Kidney (tissue), 14 donors: Measurements from ENCODE around the gene RARA. TPM values are rescaled to one million over a fixed set of nuclear protein-coding genes. Genes with fewer than 3 reads are reported as not detected.

Experiments used
- DNase-seq, 5 donors: peaks; one replicate each; pipeline ENCODE4 v3.0.0-alpha.2; 2013 to 2020
- FAIRE-seq: peaks from 2 replicates; lab custom pipeline; 2012; peaks lifted over from hg19 to GRCh38; lab: Jason Lieb, UNC
- H3K27ac ChIP-seq, 2 donors: one replicate each; pipeline ENCODE4 v1.7.0; 2013; ENCODE audit warnings: low read depth in 2 of 2, low read length in 2 of 2, inconsistent platforms in 1 of 2
- H3K27me3 ChIP-seq: one replicate; pipeline ENCODE4 v1.7.1; 2013; ENCODE audit warnings: low read length, inconsistent platforms; ENCODE audit not compliant: control insufficient read depth, insufficient read depth
- H3K36me3 ChIP-seq, 3 donors: one replicate each; pipeline versions ENCODE4 v1.7.0 to v1.7.1; 2013; ENCODE audit warnings: low read length in 3 of 3, control low read depth in 1 of 3, inconsistent platforms in 1 of 3; ENCODE audit not compliant: insufficient read depth in 3 of 3, control insufficient read depth in 2 of 3
- H3K4me1 ChIP-seq, 3 donors: one replicate each; pipeline versions ENCODE4 v1.7.0 to v1.7.1; 2013; ENCODE audit warnings: low read length in 3 of 3, inconsistent platforms in 1 of 3, low read depth in 1 of 3; ENCODE audit not compliant: control insufficient read depth in 2 of 3, insufficient read depth in 2 of 3
- H3K4me3 ChIP-seq, 3 donors: one replicate each; pipeline versions ENCODE4 v1.7.0 to v1.8.1; 2013; ENCODE audit warnings: low read length in 3 of 3, control low read depth in 1 of 3, inconsistent platforms in 1 of 3
- H3K9ac ChIP-seq, 3 donors: one replicate each; pipeline versions ENCODE4 v1.7.0 to v1.7.1; 2013; ENCODE audit warnings: low read length in 3 of 3, control low read depth in 1 of 3, inconsistent platforms in 1 of 3
- H3K9me3 ChIP-seq, 3 donors: one replicate each; pipeline versions ENCODE4 v1.7.0 to v1.7.1; 2013; ENCODE audit warnings: low read length in 3 of 3, control low read depth in 1 of 3, inconsistent platforms in 1 of 3; ENCODE audit not compliant: control insufficient read depth in 2 of 3, insufficient read depth in 1 of 3
- CTCF ChIP-seq: IDR thresholded peaks from 3 replicates; pipeline ENCODE4 v1.5.1; 2012; ENCODE audit warnings: mild to moderate bottlenecking, moderate library complexity, borderline replicate concordance; ENCODE audit not compliant: insufficient read depth; ENCODE audit errors: extremely low read depth
- intact Hi-C: fragments of 100-400 bp; cut with DNase I; formaldehyde crosslinking; loops from one replicate; pipeline ENCODE4 v1.11.1; 2022
- polyA plus RNA-seq: library from polyadenylated mRNA; stranded (reverse); fragments of 350-450 nt; fragmentation: Illumina TruSeq; extraction: RNeasy Lipid Tissue Mini Kit (QIAGEN cat#74804); gene quantifications from one replicate; pipeline ENCODE4 v1.2.3, GENCODE V29; 2014; ENCODE audit warnings: low read depth, low replicate concordance; ENCODE audit not compliant: insufficient read depth
- total RNA-seq: library from RNA; stranded (reverse); fragmentation: NEBNext Ultra II Directional; extraction: Animal tissue kit (Norgen Biotek cat#: 25700); gene quantifications from one replicate; pipeline ENCODE4 v1.2.1, GENCODE V29; 2021
- donor health status: control.
- donor health status: control.
- donor health status: control.
- donor health status: control.
- donor health status: control.
- donor health status: DM: yes; HTN: yes; CAD: no.
- donor health status: Normal renal cell carcinoma (clear cell type).

RARA gene
- total and polyA plus RNA-seq, 2 donors from 2014 or later = 22.5 to 45.7 TPM

GRCh38 chr17:40309949-40310510, 1.1 kb downstream of the RARA start:
- H3K27me3 ChIP-seq = no peaks in the 10 kb centered on the region
- no peaks in the 10 kb centered on the region for H3K9me3 ChIP-seq
- FAIRE-seq (no peak), DNase-seq (peak in 2 of 5 donors; percentile 41 to 63)
- no peak for TF ChIP-seq CTCF
- H3K27ac ChIP-seq = peak overlapping the region; percentile 5 to 32
- intact Hi-C loops = loop anchor here (5.0 kb wide), 1 partner anchor 42 kb away; no protein-coding TSS in a partner anchor
- H3K36me3 ChIP-seq = no peaks in the 10 kb centered on the region
- peaks cover 8 to 78% (median 71%) of the 10 kb centered on the region in 3 donors for H3K4me1 ChIP-seq
- peak overlapping the region in 1 of 3 donors; percentile 64 for H3K4me3 ChIP-seq
- peak overlapping the region in 1 of 3 donors; percentile 67 for H3K9ac ChIP-seq

- no peaks in the 10 kb centered on the region for H3K36me3 ChIP-seq
- H3K4me3 ChIP-seq = no peak overlapping the region
- no peak for TF ChIP-seq CTCF
- intact Hi-C loops = no loop called here
- no peaks in the 10 kb centered on the region for H3K9me3 ChIP-seq
- FAIRE-seq (no peak), DNase-seq (peak in 2 of 5 donors; percentile 45 to 73)
- peaks cover 8 to 79% (median 71%) of the 10 kb centered on the region in 3 donors for H3K4me1 ChIP-seq
- H3K27me3 ChIP-seq = no peaks in the 10 kb centered on the region
- H3K9ac ChIP-seq = peak overlapping the region in 2 of 3 donors; percentile 14 to 41
- peak overlapping the region; percentile 72 to 73 for H3K27ac ChIP-seq
Measured at GRCh38 chr17:40310882-40311391, 2.0 kb downstream of the RARA start.

GRCh38 chr17:40311575-40311974, 2.6 kb downstream of the RARA start:
- H3K4me1 ChIP-seq = peaks cover 11 to 81% (median 68%) of the 10 kb centered on the region in 3 donors
- H3K4me3 ChIP-seq = no peak overlapping the region
- H3K27ac ChIP-seq = peak overlapping the region; percentile 72 to 73
- no peak for FAIRE-seq
- peak in 1 of 5 donors; percentile 88 for DNase-seq
- H3K9ac ChIP-seq = peak overlapping the region in 1 of 3 donors; percentile 41
- no peaks in the 10 kb centered on the region for H3K9me3 ChIP-seq
- TF ChIP-seq CTCF = no peak
- intact Hi-C loops = no loop called here
- H3K27me3 ChIP-seq = no peaks in the 10 kb centered on the region
- no peaks in the 10 kb centered on the region for H3K36me3 ChIP-seq
